ENCODE measurements around the gene SERGEF. TPM values are rescaled to one million over a fixed set of nuclear protein-coding genes. Genes with fewer than 3 reads are reported as not detected.

Gene SERGEF
- total RNA-seq, 1 donor from 2014 or later: 24.0 TPM

GRCh38 chr11:17762309-17762974 lies 250.4 kb downstream of the SERGEF start:
- no peak for TF ChIP-seq CTCF (IDR thresholded peaks at IDR 0.05)
- Mint-ChIP-seq H3K4me3 (ENCODE audit: unreplicated experiment) (no peak overlapping the region), H3K27me3 (ENCODE audit: unreplicated experiment) (peaks cover 11% of the 10 kb centered on the region), H3K4me1 (ENCODE audit: unreplicated experiment) (no peaks in the 10 kb centered on the region), H3K27ac (ENCODE audit: unreplicated experiment) (no peak overlapping the region), H3K36me3 (ENCODE audit: unreplicated experiment) (no peaks in the 10 kb centered on the region), H3K9me3 (ENCODE audit: unreplicated experiment) (peaks cover 4% of the 10 kb centered on the region)
- DNase-seq (ENCODE audit: extremely low spot score, unreplicated experiment): no peak

GRCh38 chr11:17760102-17761029 lies 252.5 kb downstream of the SERGEF start:
- peak; percentile 48 for TF ChIP-seq CTCF (IDR thresholded peaks at IDR 0.05)
- Mint-ChIP-seq H3K4me1 (ENCODE audit: unreplicated experiment) (no peaks in the 10 kb centered on the region), H3K9me3 (ENCODE audit: unreplicated experiment) (peaks cover 4% of the 10 kb centered on the region), H3K36me3 (ENCODE audit: unreplicated experiment) (no peaks in the 10 kb centered on the region), H3K27ac (ENCODE audit: unreplicated experiment) (no peak overlapping the region), H3K27me3 (ENCODE audit: unreplicated experiment) (peaks cover 19% of the 10 kb centered on the region), H3K4me3 (ENCODE audit: unreplicated experiment) (no peak overlapping the region)
- no peak for DNase-seq (ENCODE audit: extremely low spot score, unreplicated experiment)

- TF ChIP-seq CTCF (IDR thresholded peaks at IDR 0.05): no peak
- Mint-ChIP-seq H3K36me3 (ENCODE audit: unreplicated experiment) (no peaks in the 10 kb centered on the region), H3K27me3 (ENCODE audit: unreplicated experiment) (peaks cover 24% of the 10 kb centered on the region), H3K27ac (ENCODE audit: unreplicated experiment) (no peak overlapping the region), H3K4me1 (ENCODE audit: unreplicated experiment) (no peaks in the 10 kb centered on the region), H3K9me3 (ENCODE audit: unreplicated experiment) (peaks cover 4% of the 10 kb centered on the region), H3K4me3 (ENCODE audit: unreplicated experiment) (no peak overlapping the region)
- no peak for DNase-seq (ENCODE audit: extremely low spot score, unreplicated experiment)
These were observed 257.0 kb downstream of the SERGEF start for GRCh38 chr11:17755891-17756290.

- Mint-ChIP-seq H3K9me3 (ENCODE audit: unreplicated experiment) (peaks cover 4% of the 10 kb centered on the region), H3K27ac (ENCODE audit: unreplicated experiment) (no peak overlapping the region), H3K4me3 (ENCODE audit: unreplicated experiment) (no peak overlapping the region), H3K4me1 (ENCODE audit: unreplicated experiment) (no peaks in the 10 kb centered on the region), H3K36me3 (ENCODE audit: unreplicated experiment) (no peaks in the 10 kb centered on the region), H3K27me3 (ENCODE audit: unreplicated experiment) (peaks cover 19% of the 10 kb centered on the region)
- TF ChIP-seq CTCF (IDR thresholded peaks at IDR 0.05): no peak
- DNase-seq (ENCODE audit: extremely low spot score, unreplicated experiment): no peak
These were observed 259.2 kb downstream of the SERGEF start for GRCh38 chr11:17753641-17754040.

GRCh38 chr11:17753153-17753552 lies 259.7 kb downstream of the SERGEF start:
- Mint-ChIP-seq H3K27ac (ENCODE audit: unreplicated experiment) (no peak overlapping the region), H3K4me1 (ENCODE audit: unreplicated experiment) (no peaks in the 10 kb centered on the region), H3K36me3 (ENCODE audit: unreplicated experiment) (no peaks in the 10 kb centered on the region), H3K4me3 (ENCODE audit: unreplicated experiment) (no peak overlapping the region), H3K9me3 (ENCODE audit: unreplicated experiment) (no peaks in the 10 kb centered on the region), H3K27me3 (ENCODE audit: unreplicated experiment) (peaks cover 14% of the 10 kb centered on the region)
- DNase-seq (ENCODE audit: extremely low spot score, unreplicated experiment): no peak
- no peak for TF ChIP-seq CTCF (IDR thresholded peaks at IDR 0.05)

All from osteocyte (in vitro differentiated cells).